HepG2 (cell line): ENCODE measurements around the gene MAGI1. TPM values are rescaled to one million over a fixed set of nuclear protein-coding genes. Genes with fewer than 3 reads are reported as not detected.
A peak's percentile ranks its signal among the peaks of the same experiment; 100 is the strongest.

ENCODE experiments used
- ARID2 ChIP-seq: sonication (generic); formaldehyde crosslinking; IDR thresholded peaks from 2 replicates; pipeline ENCODE4 v1.8.1; 2022; ENCODE audit warnings: mild to moderate bottlenecking, missing genetic modification reagents, borderline replicate concordance
- ARNTL ChIP-seq: sonication (generic); formaldehyde crosslinking; IDR thresholded peaks from 2 replicates; pipeline ENCODE4 v1.4.0; 2020; ENCODE audit warnings: mild to moderate bottlenecking, missing genetic modification reagents
- ASH2L ChIP-seq: fragments of 300-600, 200-600 bp; sonication (generic); IDR thresholded peaks from 2 replicates; pipeline ENCODE4 v1.7.0; 2017; ENCODE audit warnings: low read depth, mild to moderate bottlenecking, moderate library complexity, mixed read lengths, low read length; ENCODE audit not compliant: insufficient read length
- ATF7-NPFF ChIP-seq: sonication (generic); formaldehyde crosslinking; IDR thresholded peaks from 2 replicates; pipeline ENCODE4 v1.8.1; 2023; ENCODE audit warnings: mild to moderate bottlenecking, low read depth, missing genetic modification reagents, moderate library complexity
- BCL6 ChIP-seq: IDR thresholded peaks from 2 replicates; pipeline ENCODE4 v1.6.1; 2016; ENCODE audit warnings: missing genetic modification reagents, missing compliant biosample characterization
- CHD4 ChIP-seq: fragments of 200-600 bp; sonication (generic); IDR thresholded peaks from 2 replicates; pipeline ENCODE4 v1.7.0; 2017; ENCODE audit warnings: mild to moderate bottlenecking, low read length, borderline replicate concordance
- CREB1 ChIP-seq, 2 experiments: fragments of 450-650 bp in 1 of 2; IDR thresholded peaks; 2 replicates each; pipeline ENCODE4 v1.6.1; 2016 to 2017; ENCODE audit warnings: control low read depth in 1 of 2, mild to moderate bottlenecking in 1 of 2, missing compliant biosample characterization in 1 of 2, missing genetic modification characterization in 1 of 2
- CREM ChIP-seq, 2 experiments: sonication (generic) in 1 of 2; formaldehyde crosslinking in 1 of 2; IDR thresholded peaks; 2 replicates each; pipeline versions ENCODE4 v1.4.0 to v1.6.1; 2016 to 2020; ENCODE audit warnings: antibody characterized with exemption in 1 of 2, mild to moderate bottlenecking in 1 of 2, missing genetic modification reagents in 1 of 2
- ELF3 ChIP-seq: IDR thresholded peaks from 2 replicates; pipeline ENCODE4 v1.6.1; 2016; ENCODE audit warnings: missing genetic modification reagents, missing compliant biosample characterization
- FOSL2 ChIP-seq: sonication (generic); formaldehyde crosslinking; IDR thresholded peaks from 2 replicates; pipeline ENCODE4 v1.4.0; 2020; ENCODE audit warnings: missing genetic modification reagents
- GTF2F1 ChIP-seq: fragments of 150-350 bp; IDR thresholded peaks from 2 replicates; pipeline ENCODE4 v1.6.1; 2014; ENCODE audit warnings: low read length
- HNRNPK ChIP-seq: fragments of 200-400 bp; formaldehyde crosslinking; IDR thresholded peaks from 2 replicates; pipeline ENCODE4 v1.6.1; 2018; ENCODE audit warnings: low read length, low read depth, moderate library complexity, mild to moderate bottlenecking; ENCODE audit not compliant: poor library complexity, severe bottlenecking
- HOXA3 ChIP-seq: sonication (generic); formaldehyde crosslinking; IDR thresholded peaks from 2 replicates; pipeline ENCODE4 v1.5.0; 2020; ENCODE audit warnings: missing genetic modification reagents
- HOXA7 ChIP-seq: sonication (generic); formaldehyde crosslinking; IDR thresholded peaks from 2 replicates; pipeline ENCODE4 v1.8.1; 2022; ENCODE audit warnings: mild to moderate bottlenecking, missing genetic modification reagents, moderate library complexity
- IRF2 ChIP-seq: IDR thresholded peaks from 2 replicates; pipeline ENCODE4 v1.6.1; 2018; ENCODE audit warnings: missing genetic modification reagents, missing compliant biosample characterization
- KDM3A ChIP-seq: IDR thresholded peaks from 2 replicates; pipeline ENCODE4 v1.6.1; 2018; ENCODE audit warnings: low read depth, missing compliant biosample characterization
- KDM6A ChIP-seq: IDR thresholded peaks from 2 replicates; pipeline ENCODE4 v1.6.1; 2016; ENCODE audit warnings: low read depth
- MAFG ChIP-seq: sonication (generic); formaldehyde crosslinking; IDR thresholded peaks from 2 replicates; pipeline ENCODE4 v1.5.1; 2020; ENCODE audit warnings: mild to moderate bottlenecking, missing genetic modification reagents
- MATR3 ChIP-seq: sonication (generic); formaldehyde crosslinking; IDR thresholded peaks from 2 replicates; pipeline ENCODE4 v1.4.0; 2020; ENCODE audit warnings: missing genetic modification reagents
- RELA ChIP-seq: sonication (generic); formaldehyde crosslinking; IDR thresholded peaks from 2 replicates; pipeline ENCODE4 v1.4.0; 2020; ENCODE audit warnings: missing genetic modification reagents
- TBL1XR1 ChIP-seq: fragments of 150-350 bp; IDR thresholded peaks from 2 replicates; pipeline ENCODE4 v1.6.1; 2014; ENCODE audit warnings: borderline replicate concordance, low read length; ENCODE audit not compliant: partially characterized antibody
- TEAD3 ChIP-seq: optimal IDR thresholded peaks from 2 replicates; pipeline ENCODE3; 2016; ENCODE audit warnings: borderline replicate concordance
- ZNF207 ChIP-seq: fragments of 450-650 bp; IDR thresholded peaks from 2 replicates; pipeline ENCODE4 v1.6.1; 2016; ENCODE audit warnings: antibody characterized with exemption, borderline replicate concordance
- ZNF549 ChIP-seq: sonication (generic); formaldehyde crosslinking; IDR thresholded peaks from 2 replicates; pipeline ENCODE4 v1.5.0; 2020; ENCODE audit warnings: missing genetic modification reagents
- ZNF746 ChIP-seq: sonication (generic); formaldehyde crosslinking; IDR thresholded peaks from 2 replicates; pipeline ENCODE4 v1.8.0; 2022; ENCODE audit warnings: mild to moderate bottlenecking, missing genetic modification reagents
- ZNF841 ChIP-seq: sonication (generic); formaldehyde crosslinking; IDR thresholded peaks from 2 replicates; pipeline ENCODE4 v1.8.1; 2023; ENCODE audit warnings: missing genetic modification reagents, borderline replicate concordance
- polyA plus RNA-seq, 8 experiments: library from polyadenylated mRNA; depleted of rRNA in 3 of 8; stranded (reverse) in 7 of 8; unstranded in 1 of 8; fragments of >200 nt; fragmentation: Illumina TruSeq in 4 of 8; extraction: Trizol in 4 of 8; gene quantifications; 2 replicates each; pipeline versions ENCODE4 v1.2.1 to v1.2.3, GENCODE V29; 2011 to 2016; ENCODE audit warnings: low read depth in 4 of 8, missing spikeins in 1 of 8, mixed read lengths in 1 of 8; ENCODE audit not compliant: insufficient read depth in 1 of 8
- total RNA-seq, 5 experiments: library from RNA; depleted of rRNA; stranded (reverse); fragments of >200 nt; fragmentation: Illumina TruSeq; extraction: Trizol; gene quantifications; 2 replicates each; pipeline ENCODE4 v1.2.3, GENCODE V29; 2016; ENCODE audit warnings: low read depth in 1 of 5
- TF ChIP-seq, protein P1 (sequence below): sonication (generic); formaldehyde crosslinking; IDR thresholded peaks from 2 replicates; pipeline ENCODE4 v1.5.0; 2020; ENCODE audit warnings: mild to moderate bottlenecking, missing genetic modification reagents

The MAGI1 gene
- total and polyA plus RNA-seq, 2 of the 13 experiments (the other 11 are each of a cell fraction or from before 2014, with no cell fraction given): 22.2 to 26.0 TPM

DNA sequence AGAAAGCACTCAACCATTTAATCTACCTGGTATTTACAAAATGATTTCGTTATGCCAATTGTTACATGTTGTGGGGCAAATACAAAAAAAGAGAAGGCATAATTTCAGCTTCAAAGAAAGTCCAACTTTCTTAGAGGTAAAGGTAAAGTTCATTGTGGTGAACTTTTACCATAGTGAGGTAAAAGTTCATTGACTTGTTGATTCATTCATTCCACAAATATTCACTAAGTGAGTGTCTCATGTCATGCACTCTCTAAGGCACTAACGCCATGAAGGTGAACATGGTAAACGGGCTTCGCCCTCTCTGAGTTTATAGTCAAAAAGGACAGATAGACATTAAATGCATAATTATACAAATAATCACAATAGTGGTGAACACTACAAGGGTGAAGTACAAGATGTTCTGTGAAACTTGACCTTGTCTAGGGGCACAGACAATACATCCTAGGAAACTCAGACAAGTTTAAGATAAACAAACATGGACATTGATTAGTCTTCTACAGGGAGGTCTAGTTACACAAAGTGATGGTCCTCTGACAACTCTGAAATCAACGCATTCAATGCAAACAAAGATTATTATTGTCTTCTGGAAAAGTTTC lies 378.6 kb downstream of the MAGI1 start (continued):
- TF ChIP-seq, protein P1, sequence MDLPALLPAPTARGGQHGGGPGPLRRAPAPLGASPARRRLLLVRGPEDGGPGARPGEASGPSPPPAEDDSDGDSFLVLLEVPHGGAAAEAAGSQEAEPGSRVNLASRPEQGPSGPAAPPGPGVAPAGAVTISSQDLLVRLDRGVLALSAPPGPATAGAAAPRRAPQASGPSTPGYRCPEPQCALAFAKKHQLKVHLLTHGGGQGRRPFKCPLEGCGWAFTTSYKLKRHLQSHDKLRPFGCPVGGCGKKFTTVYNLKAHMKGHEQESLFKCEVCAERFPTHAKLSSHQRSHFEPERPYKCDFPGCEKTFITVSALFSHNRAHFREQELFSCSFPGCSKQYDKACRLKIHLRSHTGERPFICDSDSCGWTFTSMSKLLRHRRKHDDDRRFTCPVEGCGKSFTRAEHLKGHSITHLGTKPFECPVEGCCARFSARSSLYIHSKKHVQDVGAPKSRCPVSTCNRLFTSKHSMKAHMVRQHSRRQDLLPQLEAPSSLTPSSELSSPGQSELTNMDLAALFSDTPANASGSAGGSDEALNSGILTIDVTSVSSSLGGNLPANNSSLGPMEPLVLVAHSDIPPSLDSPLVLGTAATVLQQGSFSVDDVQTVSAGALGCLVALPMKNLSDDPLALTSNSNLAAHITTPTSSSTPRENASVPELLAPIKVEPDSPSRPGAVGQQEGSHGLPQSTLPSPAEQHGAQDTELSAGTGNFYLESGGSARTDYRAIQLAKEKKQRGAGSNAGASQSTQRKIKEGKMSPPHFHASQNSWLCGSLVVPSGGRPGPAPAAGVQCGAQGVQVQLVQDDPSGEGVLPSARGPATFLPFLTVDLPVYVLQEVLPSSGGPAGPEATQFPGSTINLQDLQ: no peak
- TF ChIP-seq IRF2 (no peak), HOXA7 (no peak), CREM (IDR thresholded peaks at IDR 0.05) (0 out of 2 replicates have a peak, but pooled peaks have one; percentile 22), CREM (CRISPR knock-in tag; IDR thresholded peaks at IDR 0.05) (no peak), MATR3 (no peak), ELF3 (CRISPR knock-in tag) (no peak), ZNF549 (CRISPR knock-in tag) (no peak), RELA (CRISPR knock-in tag) (no peak), ZNF746 (CRISPR knock-in tag) (no peak), CHD4 (no peak), KDM6A (CRISPR knock-in tag) (no peak), HOXA3 (CRISPR knock-in tag) (no peak), ZNF841 (CRISPR knock-in tag) (no peak), ARNTL (no peak), ZNF207 (no peak), KDM3A (CRISPR knock-in tag) (no peak), HNRNPK (no peak), ATF7-NPFF (no peak), ASH2L (peak; percentile 21), MAFG (CRISPR knock-in tag) (no peak), BCL6 (CRISPR knock-in tag) (peak; percentile 73), ARID2 (CRISPR knock-in tag) (no peak), TEAD3 (CRISPR knock-in tag) (peak; percentile 22), TBL1XR1 (peak; percentile 69), CREB1 (IDR thresholded peaks at IDR 0.05) (no peak), CREB1 (CRISPR knock-in tag; IDR thresholded peaks at IDR 0.05) (0 out of 2 replicates have a peak, but pooled peaks have one; percentile 37), FOSL2 (CRISPR knock-in tag) (peak; percentile 61), GTF2F1 (no peak)
